Activated CD8-positive, alpha-beta T cell treated with anti-CD3 and anti-CD28 coated beads, Interleukin-2, amount 10 ng/mL, durations not matched to agents 7 days and 5 days (primary cell): ENCODE data around the gene ZPR1. TPM values are rescaled to one million over a fixed set of nuclear protein-coding genes. Genes with fewer than 3 reads are reported as not detected.
A peak's percentile ranks its signal among the peaks of the same experiment; 100 is the strongest.

Source experiments
- ATAC-seq: fragments of 150-1000 bp; cut with Tn5 transposase; one replicate; pipeline ENCODE4 v1.10.0; 2021; ENCODE audit warnings: moderate library complexity
- CTCF ChIA-PET: fragments of 350-600 bp; sonication (Branson Sonifier 250); formaldehyde crosslinking; loops from one replicate; lab custom pipeline; 2021; ENCODE audit warnings: antibody characterized with exemption; lab: Charles Lee
- POLR2A ChIA-PET: fragments of 350-600 bp; sonication (Branson Sonifier 250); formaldehyde crosslinking; loops from one replicate; lab custom pipeline; 2021; ENCODE audit warnings: antibody characterized with exemption; lab: Charles Lee
- DNase-seq: peaks from one replicate; pipeline ENCODE4 v3.0.0-alpha.2; 2020
- H3K27ac Mint-ChIP-seq: one replicate; pipeline ENCODE4 v1.8.0; 2021; ENCODE audit warnings: mild to moderate bottlenecking, mixed read lengths
- H3K27me3 Mint-ChIP-seq: one replicate; pipeline ENCODE4 v1.8.0; 2021; ENCODE audit warnings: low read depth, mixed read lengths
- H3K36me3 Mint-ChIP-seq: one replicate; pipeline ENCODE4 v1.8.0; 2021; ENCODE audit warnings: low read depth, mixed read lengths
- H3K4me1 Mint-ChIP-seq: one replicate; pipeline ENCODE4 v1.8.0; 2021; ENCODE audit warnings: low read depth, mixed read lengths
- H3K4me3 Mint-ChIP-seq: one replicate; pipeline ENCODE4 v1.8.0; 2021; ENCODE audit warnings: mild to moderate bottlenecking, mixed read lengths
- H3K9me3 Mint-ChIP-seq: one replicate; pipeline ENCODE4 v1.8.0; 2022; ENCODE audit warnings: mixed read lengths; ENCODE audit not compliant: insufficient read depth
- total RNA-seq, 2 experiments: library from RNA; stranded (reverse); gene quantifications; one replicate each; pipeline ENCODE4 v1.2.3, GENCODE V29; 2021

Gene ZPR1
- total RNA-seq, 2 experiments from 2014 or later, result 60.5 to 62.0 TPM

GRCh38 chr11:116831790-116832349, 44.0 kb upstream of the ZPR1 start:
- POLR2A ChIA-PET, result no interaction called here
- Mint-ChIP-seq H3K4me3 (no peak overlapping the region), H3K4me1 (peaks cover 17% of the 10 kb centered on the region), H3K9me3 (no peaks in the 10 kb centered on the region), H3K36me3 (no peaks in the 10 kb centered on the region), H3K27me3 (no peaks in the 10 kb centered on the region), H3K27ac (no peak overlapping the region)
- ATAC-seq, result no peak
- DNase-seq, result no peak
- CTCF ChIA-PET, result interaction anchor here (6.5 kb wide), 1 partner anchor 41 kb away, joined by 211 read pairs; the partner anchor contains the start of genes APOA5 and ZPR1

- no peak overlapping the region for H3K4me3 Mint-ChIP-seq
- H3K9me3 Mint-ChIP-seq, result no peaks in the 10 kb centered on the region
- CTCF ChIA-PET, result no interaction called here
- no peaks in the 10 kb centered on the region for H3K27me3 Mint-ChIP-seq
- DNase-seq, result no peak
- H3K27ac Mint-ChIP-seq, result no peak overlapping the region
- POLR2A ChIA-PET, result no interaction called here
- ATAC-seq, result no peak
- H3K4me1 Mint-ChIP-seq, result peaks cover 7% of the 10 kb centered on the region
- H3K36me3 Mint-ChIP-seq, result no peaks in the 10 kb centered on the region
Observed at GRCh38 chr11:116830184-116830912, 42.5 kb upstream of the ZPR1 start.

- H3K4me3 Mint-ChIP-seq, result no peak within 1 kb of the TSS
- no peaks in the 10 kb centered on the region for H3K36me3 Mint-ChIP-seq
- POLR2A ChIA-PET, result no interaction called here
- CTCF ChIA-PET, result no interaction called here
- no peaks in the 10 kb centered on the region for H3K27me3 Mint-ChIP-seq
- ATAC-seq (no peak), DNase-seq (no peak)
- H3K4me1 Mint-ChIP-seq, result peaks cover under 1% of the 10 kb centered on the region
- no peak within 1 kb of the TSS for H3K27ac Mint-ChIP-seq
- no peaks in the 10 kb centered on the region for H3K9me3 Mint-ChIP-seq
Observed at GRCh38 chr11:116829525-116830183, 41.8 kb upstream of the ZPR1 start, which contains the start of gene APOC3. TSS of gene APOC3 (plus strand) at chr11:116829907. CDS start at chr11:116830583, 676 bp downstream.

GRCh38 chr11:116828632-116829524, 41.1 kb upstream of the ZPR1 start:
- no peak overlapping the region for H3K4me3 Mint-ChIP-seq
- ChIA-PET POLR2A (no interaction called here), CTCF (no interaction called here)
- no peak overlapping the region for H3K27ac Mint-ChIP-seq
- H3K27me3 Mint-ChIP-seq, result no peaks in the 10 kb centered on the region
- no peaks in the 10 kb centered on the region for H3K4me1 Mint-ChIP-seq
- no peaks in the 10 kb centered on the region for H3K9me3 Mint-ChIP-seq
- no peaks in the 10 kb centered on the region for H3K36me3 Mint-ChIP-seq
- no peak for DNase-seq
- no peak for ATAC-seq

- Mint-ChIP-seq H3K4me1 (no peaks in the 10 kb centered on the region), H3K4me3 (no peak overlapping the region), H3K27me3 (no peaks in the 10 kb centered on the region), H3K27ac (no peak overlapping the region), H3K9me3 (no peaks in the 10 kb centered on the region), H3K36me3 (no peaks in the 10 kb centered on the region)
- CTCF ChIA-PET, result interaction anchor here (0.9 kb wide), 1 partner anchor 8 kb away, joined by 3 read pairs; no protein-coding TSS in a partner anchor
- ATAC-seq (no peak), DNase-seq (no peak)
- POLR2A ChIA-PET, result no interaction called here
Observed at GRCh38 chr11:116827461-116827860, 39.6 kb upstream of the ZPR1 start.

GRCh38 chr11:116826751-116827431, 39.1 kb upstream of the ZPR1 start:
- no peaks in the 10 kb centered on the region for H3K27me3 Mint-ChIP-seq
- H3K27ac Mint-ChIP-seq, result no peak overlapping the region
- H3K36me3 Mint-ChIP-seq, result no peaks in the 10 kb centered on the region
- ATAC-seq (no peak), DNase-seq (no peak)
- no peaks in the 10 kb centered on the region for H3K9me3 Mint-ChIP-seq
- POLR2A ChIA-PET, result no interaction called here
- H3K4me3 Mint-ChIP-seq, result no peak overlapping the region
- CTCF ChIA-PET, result interaction anchor here (0.9 kb wide), 1 partner anchor 9 kb away, joined by 3 read pairs; no protein-coding TSS in a partner anchor
- H3K4me1 Mint-ChIP-seq, result no peaks in the 10 kb centered on the region

- Mint-ChIP-seq H3K9me3 (no peaks in the 10 kb centered on the region), H3K4me3 (no peak overlapping the region), H3K36me3 (no peaks in the 10 kb centered on the region), H3K4me1 (no peaks in the 10 kb centered on the region), H3K27ac (no peak overlapping the region), H3K27me3 (no peaks in the 10 kb centered on the region)
- CTCF ChIA-PET, result interaction anchor here (0.9 to 1.2 kb wide), 2 partner anchors 10 to 280 kb away, joined by 3 to 4 read pairs; no protein-coding TSS in a partner anchor
- no peak for DNase-seq
- ATAC-seq, result peak; percentile 14
- POLR2A ChIA-PET, result no interaction called here
Observed at GRCh38 chr11:116825854-116826750, 38.3 kb upstream of the ZPR1 start.

- Mint-ChIP-seq H3K27me3 (no peaks in the 10 kb centered on the region), H3K27ac (no peak overlapping the region), H3K36me3 (no peaks in the 10 kb centered on the region), H3K4me1 (no peaks in the 10 kb centered on the region), H3K4me3 (no peak overlapping the region), H3K9me3 (no peaks in the 10 kb centered on the region)
- no peak for DNase-seq
- ChIA-PET CTCF (interaction anchor here (1.2 kb wide), 1 partner anchor 281 kb away, joined by 4 read pairs; no protein-coding TSS in a partner anchor), POLR2A (no interaction called here)
- no peak for ATAC-seq
Observed at GRCh38 chr11:116825434-116825833, 37.6 kb upstream of the ZPR1 start.

- Mint-ChIP-seq H3K9me3 (no peaks in the 10 kb centered on the region), H3K36me3 (no peaks in the 10 kb centered on the region), H3K27me3 (no peaks in the 10 kb centered on the region), H3K4me1 (no peaks in the 10 kb centered on the region), H3K4me3 (no peak within 1 kb of the TSS), H3K27ac (no peak within 1 kb of the TSS)
- DNase-seq (no peak), ATAC-seq (no peak)
- POLR2A ChIA-PET, result no interaction called here
- CTCF ChIA-PET, result interaction anchor here (2.1 to 3.2 kb wide), 2 partner anchors 13 to 33 kb away, joined by 7 to 16 read pairs; partner anchors contain the start of gene APOA5
Observed at GRCh38 chr11:116823031-116823843, 35.4 kb upstream of the ZPR1 start, which contains the start of gene APOA4. TSS of gene APOA4 (minus strand) at chr11:116823304. CDS start at chr11:116823191, 113 bp downstream.
